A549 treated with Mapracorat at 1 μM for 4 hours (cell line): ENCODE results near the gene ATP6V0E2. TPM values are rescaled to one million over a fixed set of nuclear protein-coding genes. Genes with fewer than 3 reads are reported as not detected.

Experiments used
- total RNA-seq: library from RNA; stranded (reverse); fragments of 200-300 nt; extraction: Qiagen RNA extraction; gene quantifications from 5 replicates; pipeline ENCODE4 v1.2.3, GENCODE V29; 2022

ATP6V0E2 gene
- total RNA-seq: 46.3 to 65.9 TPM (median 59.7 TPM) in 5 replicates

DNA sequence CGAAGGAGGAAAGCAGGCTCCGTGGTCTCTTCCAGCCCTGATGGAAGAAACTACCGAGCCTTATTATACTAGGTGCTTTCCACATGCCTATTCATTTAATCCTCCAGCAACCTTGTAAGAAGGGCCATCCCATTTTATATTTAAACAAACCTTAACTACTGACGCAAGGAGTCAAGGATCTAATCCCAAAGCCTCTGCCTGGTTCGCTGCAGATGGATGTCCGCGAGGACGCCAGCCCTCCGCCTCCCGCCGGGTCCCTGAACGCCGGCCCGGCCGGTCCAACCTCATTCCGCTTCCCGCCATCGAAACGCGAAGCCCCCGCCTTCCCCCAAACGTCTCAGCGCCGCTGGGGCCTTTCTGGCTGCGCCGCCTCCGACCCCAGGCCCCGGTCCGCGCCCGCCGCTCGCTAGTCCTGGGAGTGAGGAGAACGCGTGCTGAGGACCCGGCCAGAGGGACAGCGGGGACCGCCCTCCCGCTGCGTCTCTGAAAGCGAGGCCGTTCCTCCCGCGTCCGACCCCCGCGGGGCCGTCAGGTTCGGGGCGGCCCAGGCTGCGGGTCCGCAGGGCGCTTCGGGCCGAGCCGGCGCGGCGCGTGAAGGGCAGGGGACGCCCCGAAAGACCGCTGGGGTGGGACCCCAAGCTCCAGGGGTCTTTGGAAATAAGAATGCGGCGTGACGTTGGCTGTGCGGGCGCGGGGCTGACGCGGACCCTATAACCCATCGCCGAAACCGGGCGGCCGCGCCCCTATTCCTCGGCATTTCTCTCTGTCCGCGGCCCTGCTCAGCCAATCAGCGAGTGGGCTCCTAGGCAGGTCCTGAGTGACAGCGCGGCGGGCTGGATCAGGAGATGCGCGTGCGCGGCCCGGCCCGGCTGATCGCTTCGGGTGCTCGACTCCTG is at the start of gene ATP6V0E2:
Gene ATP6V0E2, plus strand, starts transcription at position 896 of the 896 bp plus-strand sequence. CDS start 97 bp downstream, outside the sequence.

DNA sequence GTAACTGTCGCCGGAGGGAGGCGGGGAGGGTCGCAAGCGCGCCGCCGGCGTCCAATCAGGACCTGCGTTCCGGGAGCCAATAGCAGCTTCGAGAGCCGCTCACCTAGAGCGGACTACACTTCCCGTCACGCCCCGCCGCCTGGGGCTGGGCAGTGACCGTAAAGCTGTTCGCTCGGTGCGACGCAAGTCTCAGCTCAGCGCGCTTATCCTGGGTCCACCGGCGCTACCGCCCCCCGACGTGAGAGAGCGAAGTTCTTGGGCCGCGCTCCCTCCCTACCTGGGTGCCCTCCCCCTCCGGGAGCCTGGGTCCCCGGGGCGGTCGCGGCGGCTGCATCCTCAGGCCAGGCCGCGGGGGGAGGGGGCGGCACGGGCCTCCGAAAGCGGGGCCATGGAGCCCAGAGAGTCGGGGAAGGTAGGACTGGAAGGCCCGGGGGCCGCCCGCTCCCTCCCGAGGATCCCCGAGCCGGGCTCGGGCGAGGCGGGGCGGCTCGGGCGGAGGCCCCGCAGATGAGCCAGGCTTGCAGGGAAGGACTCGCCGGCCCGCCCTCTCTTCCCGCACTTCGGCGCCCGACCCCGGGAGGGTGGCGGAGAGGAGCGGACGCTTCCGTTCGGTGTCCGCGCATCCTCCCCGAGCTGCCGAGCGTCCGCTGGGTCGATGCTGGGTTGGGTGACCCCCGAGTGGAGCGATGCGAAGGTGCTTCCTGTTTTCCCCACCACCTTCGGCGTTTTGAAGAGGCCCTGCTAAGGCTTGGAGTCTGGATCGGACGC is 35.4 kb upstream of the ATP6V0E2 start, which contains the start of gene ZNF862:
Gene ZNF862, plus strand, starts transcription at position 152 of the 768 bp plus-strand sequence. Its CDS starts 237 bp downstream, at position 389.

Other genes with a start within 250 kb of the ATP6V0E2 start
- 0.86 to 2.1 TPM (median 1.5 TPM) in 5 replicates for gene ZNF467, start 100.4 kb upstream of the ATP6V0E2 start, total RNA-seq
- gene ZNF862, start 35.6 kb upstream of the ATP6V0E2 start, total RNA-seq: 2.4 to 3.1 TPM (median 2.9 TPM) in 5 replicates